ENCODE results near the gene MEIS3.
"Not testable (repeated sequence)": the region's sequence is repeated elsewhere in the genome, so short reads cannot be mapped to it uniquely, and the experiment has no call there.

MEIS3 gene

GRCh38 chr19:47389150-47389556 lies 30.2 kb downstream of the MEIS3 start:
- TF ChIP-seq CTCF (IDR thresholded peaks at IDR 0.05; ENCODE audit: low read depth, low read length) = no peak
- H3K4me3 ChIP-seq (ENCODE audit: low read depth, low read length) = no peak overlapping the region

GRCh38 chr19:47388721-47389120 lies 30.6 kb downstream of the MEIS3 start:
- not testable (repeated sequence) for H3K4me3 ChIP-seq (ENCODE audit: low read depth, low read length)

GRCh38 chr19:47387623-47388022 lies 31.7 kb downstream of the MEIS3 start:
- H3K4me3 ChIP-seq (ENCODE audit: low read depth, low read length) = not testable (repeated sequence)

GRCh38 chr19:47386582-47386981 lies 32.7 kb downstream of the MEIS3 start:
- not testable (repeated sequence) for H3K4me3 ChIP-seq (ENCODE audit: low read depth, low read length)

GRCh38 chr19:47384533-47384932 lies 34.8 kb downstream of the MEIS3 start:
- not testable (repeated sequence) for H3K4me3 ChIP-seq (ENCODE audit: low read depth, low read length)

GRCh38 chr19:47383890-47384289 lies 35.4 kb downstream of the MEIS3 start:
- not testable (repeated sequence) for H3K4me3 ChIP-seq (ENCODE audit: low read depth, low read length)

GRCh38 chr19:47381653-47382279 lies 37.6 kb downstream of the MEIS3 start:
- TF ChIP-seq CTCF (IDR thresholded peaks at IDR 0.05; ENCODE audit: low read depth, low read length) = no peak
- no peak overlapping the region for H3K4me3 ChIP-seq (ENCODE audit: low read depth, low read length)

- no peak for TF ChIP-seq CTCF (IDR thresholded peaks at IDR 0.05; ENCODE audit: low read depth, low read length)
- H3K4me3 ChIP-seq (ENCODE audit: low read depth, low read length) = no peak overlapping the region
Measured at GRCh38 chr19:47381121-47381520, 38.2 kb downstream of the MEIS3 start.

GRCh38 chr19:47380559-47380958 lies 38.8 kb downstream of the MEIS3 start:
- H3K4me3 ChIP-seq (ENCODE audit: low read depth, low read length) = no peak overlapping the region
- TF ChIP-seq CTCF (IDR thresholded peaks at IDR 0.05; ENCODE audit: low read depth, low read length) = no peak

- no peak for TF ChIP-seq CTCF (IDR thresholded peaks at IDR 0.05; ENCODE audit: low read depth, low read length)
Measured at GRCh38 chr19:47379381-47379938, 39.9 kb downstream of the MEIS3 start.

More at GRCh38 chr19:47379381-47379938, 39.9 kb downstream of the MEIS3 start:
- no peak overlapping the region for H3K4me3 ChIP-seq (ENCODE audit: low read depth, low read length)

All from WI38 (cell line).